Glomerular visceral epithelial cell (primary cell): Measurements from ENCODE around the gene EBF3.

Experiments
- DNase-seq: peaks from one replicate; pipeline ENCODE4 v3.0.0-alpha.2; 2016; ENCODE audit errors: extremely low spot score

Gene EBF3

GRCh38 chr10:129945064-129945463, 19.0 kb downstream of the EBF3 start:
- DNase-seq: no peak

- no peak for DNase-seq
These were observed 19.6 kb downstream of the EBF3 start for GRCh38 chr10:129944456-129944855.

- DNase-seq: no peak
These were observed 20.9 kb downstream of the EBF3 start for GRCh38 chr10:129942936-129943715.

- DNase-seq: no peak
These were observed 21.7 kb downstream of the EBF3 start for GRCh38 chr10:129942391-129942790.

- DNase-seq: no peak
These were observed 22.1 kb downstream of the EBF3 start for GRCh38 chr10:129942019-129942277.

GRCh38 chr10:129941199-129942018, 22.7 kb downstream of the EBF3 start:
- DNase-seq: no peak

- DNase-seq: no peak
These were observed 23.4 kb downstream of the EBF3 start for GRCh38 chr10:129940617-129941198.

GRCh38 chr10:129939416-129940275, 24.4 kb downstream of the EBF3 start:
- no peak for DNase-seq

- DNase-seq: no peak
These were observed 25.6 kb downstream of the EBF3 start for GRCh38 chr10:129938460-129938859.

GRCh38 chr10:129937351-129937751, 26.7 kb downstream of the EBF3 start:
- DNase-seq: no peak

- no peak for DNase-seq
These were observed 27.2 kb downstream of the EBF3 start for GRCh38 chr10:129936923-129937300.

- no peak for DNase-seq
These were observed 27.7 kb downstream of the EBF3 start for GRCh38 chr10:129936266-129936922.

GRCh38 chr10:129935867-129936152, 28.3 kb downstream of the EBF3 start:
- DNase-seq: no peak

GRCh38 chr10:129935102-129935866, 28.8 kb downstream of the EBF3 start:
- no peak for DNase-seq

GRCh38 chr10:129934196-129934925, 29.7 kb downstream of the EBF3 start:
- no peak for DNase-seq

- DNase-seq: no peak
These were observed 30.5 kb downstream of the EBF3 start for GRCh38 chr10:129933456-129934092.

- no peak for DNase-seq
These were observed 31.2 kb downstream of the EBF3 start for GRCh38 chr10:129932751-129933433.

- no peak for DNase-seq
These were observed 31.9 kb downstream of the EBF3 start for GRCh38 chr10:129932182-129932581.
